BJ (cell line): ENCODE results near the gene TEDC2. TPM values are rescaled to one million over a fixed set of nuclear protein-coding genes. Genes with fewer than 3 reads are reported as not detected.
"Not testable (repeated sequence)": the region's sequence is repeated elsewhere in the genome, so short reads cannot be mapped to it uniquely, and the experiment has no call there.

Experiments
- CTCF ChIA-PET: fragments of 350-600 bp; formaldehyde crosslinking; extraction: SDS; loops from one replicate; lab custom pipeline; 2021; ENCODE audit warnings: antibody characterized with exemption, inconsistent platforms; lab: Yijun Ruan, JAX
- POLR2A ChIA-PET: fragments of 300-600 bp; sonication (Branson Sonifier 250); formaldehyde crosslinking; extraction: SDS; loops from one replicate; lab custom pipeline; 2021; ENCODE audit warnings: antibody characterized with exemption; lab: Charles Lee
- DNase-seq: peaks from one replicate; pipeline ENCODE4 v3.0.0-alpha.2; 2011; ENCODE audit warnings: low read depth
- H3K27me3 ChIP-seq: 2 replicates; pipeline ENCODE4 v1.6.0; 2011; ENCODE audit warnings: low read length; ENCODE audit not compliant: control insufficient read depth, insufficient read depth
- H3K36me3 ChIP-seq: 2 replicates; pipeline ENCODE4 v1.5.1; 2011; ENCODE audit warnings: low read length; ENCODE audit not compliant: control insufficient read depth, insufficient read depth
- H3K4me3 ChIP-seq: 2 replicates; pipeline ENCODE4 v1.5.1; 2011; ENCODE audit warnings: low read depth, mild to moderate bottlenecking, control low read depth, low read length
- polyA plus RNA-seq: library from polyadenylated mRNA; depleted of rRNA; stranded (reverse); fragments of >200 nt; gene quantifications from 2 replicates; pipeline ENCODE4 v1.2.3, GENCODE V29; 2011
- TF ChIP-seq, protein P1 (sequence below): IDR thresholded peaks from 2 replicates; pipeline ENCODE4 v1.5.1; 2011; ENCODE audit warnings: low read depth, mild to moderate bottlenecking, control low read depth, inconsistent platforms, low read length, moderate library complexity; ENCODE audit not compliant: insufficient read depth

TEDC2 gene
- polyA plus RNA-seq, 1 experiment: 3.7 TPM

DNA sequence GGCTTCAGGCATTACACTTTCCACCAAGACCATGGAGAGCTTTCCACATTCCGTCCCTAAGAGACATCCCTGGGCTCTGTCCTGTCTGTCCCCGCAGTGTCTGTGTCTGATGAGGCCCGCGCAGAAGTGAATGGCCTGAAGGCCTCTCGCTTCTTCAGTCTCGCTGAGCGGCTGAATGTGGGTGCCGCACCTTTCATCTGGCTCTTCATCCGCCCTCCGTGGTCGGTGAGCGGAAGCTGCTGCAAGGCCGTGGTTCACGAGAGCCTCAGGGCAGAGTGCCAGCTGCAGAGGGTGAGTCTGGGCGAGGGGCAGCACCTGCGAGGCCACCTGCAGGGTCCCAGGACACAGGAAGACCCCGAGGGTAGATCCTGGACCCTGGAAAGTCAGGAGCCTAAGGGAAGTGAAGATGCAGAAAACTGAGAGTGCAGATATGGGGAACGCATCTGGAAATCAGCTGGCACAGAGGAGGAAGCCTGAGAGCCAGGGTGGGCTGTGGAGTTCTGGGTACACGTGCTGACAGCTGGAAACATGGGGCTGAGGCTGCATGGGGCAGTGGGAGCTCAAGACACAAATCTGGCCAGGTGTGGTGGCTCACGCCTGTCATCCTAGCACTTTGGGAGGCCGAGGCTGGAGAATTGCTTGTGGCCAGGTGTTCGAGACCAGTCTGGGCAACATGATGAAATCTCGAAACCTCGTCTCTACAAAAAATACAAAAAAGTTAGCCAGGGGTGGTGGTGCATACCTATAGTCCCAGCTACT, 22.7 kb upstream of the TEDC2 start:
- H3K27me3 ChIP-seq: no peaks in the 10 kb centered on the region
- no peak overlapping the region for H3K4me3 ChIP-seq
- ChIA-PET CTCF (interaction anchor here (1.0 kb wide), 1 partner anchor 15 kb away, joined by 3 read pairs; no protein-coding TSS in a partner anchor), POLR2A (no interaction called here)
- DNase-seq: no peak
- TF ChIP-seq, protein P1, sequence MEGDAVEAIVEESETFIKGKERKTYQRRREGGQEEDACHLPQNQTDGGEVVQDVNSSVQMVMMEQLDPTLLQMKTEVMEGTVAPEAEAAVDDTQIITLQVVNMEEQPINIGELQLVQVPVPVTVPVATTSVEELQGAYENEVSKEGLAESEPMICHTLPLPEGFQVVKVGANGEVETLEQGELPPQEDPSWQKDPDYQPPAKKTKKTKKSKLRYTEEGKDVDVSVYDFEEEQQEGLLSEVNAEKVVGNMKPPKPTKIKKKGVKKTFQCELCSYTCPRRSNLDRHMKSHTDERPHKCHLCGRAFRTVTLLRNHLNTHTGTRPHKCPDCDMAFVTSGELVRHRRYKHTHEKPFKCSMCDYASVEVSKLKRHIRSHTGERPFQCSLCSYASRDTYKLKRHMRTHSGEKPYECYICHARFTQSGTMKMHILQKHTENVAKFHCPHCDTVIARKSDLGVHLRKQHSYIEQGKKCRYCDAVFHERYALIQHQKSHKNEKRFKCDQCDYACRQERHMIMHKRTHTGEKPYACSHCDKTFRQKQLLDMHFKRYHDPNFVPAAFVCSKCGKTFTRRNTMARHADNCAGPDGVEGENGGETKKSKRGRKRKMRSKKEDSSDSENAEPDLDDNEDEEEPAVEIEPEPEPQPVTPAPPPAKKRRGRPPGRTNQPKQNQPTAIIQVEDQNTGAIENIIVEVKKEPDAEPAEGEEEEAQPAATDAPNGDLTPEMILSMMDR: no peak
- peaks cover 23% of the 10 kb centered on the region for H3K36me3 ChIP-seq

- DNase-seq: no peak
- Histone ChIP-seq H3K36me3 (peaks cover 18% of the 10 kb centered on the region), H3K27me3 (no peaks in the 10 kb centered on the region), H3K4me3 (no peak overlapping the region)
- TF ChIP-seq, protein P1: no peak
- ChIA-PET CTCF (interaction anchor here (1.2 kb wide), 1 partner anchor 20 kb away, joined by 3 read pairs; no protein-coding TSS in a partner anchor), POLR2A (no interaction called here)
Measured at GRCh38 chr16:2438121-2438520, 21.8 kb upstream of the TEDC2 start.

DNA sequence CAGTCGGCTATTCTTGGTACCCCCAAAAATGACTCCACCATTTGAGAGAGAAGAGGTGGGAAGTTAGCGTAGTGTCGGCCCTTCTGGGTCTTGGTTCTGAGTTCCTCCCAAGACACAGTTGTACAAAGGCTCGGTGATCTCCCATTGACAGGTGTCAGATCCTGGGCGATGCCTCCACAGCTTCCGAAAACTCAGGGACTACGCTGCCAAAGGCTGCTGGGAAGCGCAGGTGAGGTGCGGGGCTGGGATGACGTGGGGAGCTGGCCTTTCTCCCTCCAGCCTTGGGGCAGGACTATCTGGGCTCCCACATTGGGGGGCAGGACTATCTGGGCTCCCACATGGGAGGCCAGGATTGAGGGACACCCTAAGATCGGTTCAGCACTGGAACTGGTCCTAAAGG, 20.3 kb upstream of the TEDC2 start:
- POLR2A ChIA-PET: no interaction called here
- no peak for DNase-seq
- CTCF ChIA-PET: interaction anchor here (1.5 kb wide), 1 partner anchor 61 kb away, joined by 5 read pairs; no protein-coding TSS in a partner anchor
- TF ChIP-seq, protein P1: no peak
- H3K36me3 ChIP-seq: peaks cover 16% of the 10 kb centered on the region
- no peaks in the 10 kb centered on the region for H3K27me3 ChIP-seq
- H3K4me3 ChIP-seq: no peak overlapping the region

- DNase-seq, POLR2A ChIA-PET, H3K27me3 ChIP-seq, H3K4me3 ChIP-seq: not testable (repeated sequence)
- H3K36me3 ChIP-seq: peaks cover 22% of the 10 kb centered on the region
- CTCF ChIA-PET: interaction anchor here (0.6 to 1.5 kb wide), 2 partner anchors 60 to 1238 kb away, joined by 4 to 5 read pairs; no protein-coding TSS in a partner anchor
Measured at GRCh38 chr16:2441143-2441804, 18.6 kb upstream of the TEDC2 start.

- ChIA-PET POLR2A (no interaction called here), CTCF (interaction anchor here (0.6 to 1.1 kb wide), 2 partner anchors 70 to 103 kb away, joined by 3 to 4 read pairs; partner anchors contain the start of gene ABCA3)
- H3K4me3 ChIP-seq: no peak overlapping the region
- H3K27me3 ChIP-seq: no peaks in the 10 kb centered on the region
- DNase-seq: no peak
- TF ChIP-seq, protein P1: no peak
- peaks cover 19% of the 10 kb centered on the region for H3K36me3 ChIP-seq
Measured at GRCh38 chr16:2443555-2443954, 16.4 kb upstream of the TEDC2 start.
